ENCODE results near the gene OLR1. TPM values are rescaled to one million over a fixed set of nuclear protein-coding genes. Genes with fewer than 3 reads are reported as not detected.
A peak's percentile ranks its signal among the peaks of the same experiment; 100 is the strongest.

OLR1 gene
- total and polyA plus RNA-seq, 2 donors (not counting 1 experiment from before 2014, with no cell fraction given): not detected

- Histone ChIP-seq H3K27me3 (replicated peaks in 1 of 4; ENCODE audit: control extremely low read depth in 1 of 4, control insufficient read depth in 3 of 4, insufficient read depth in 4 of 4, low read length in 3 of 4) (peaks cover 0 to 16% (median 12%) of the 10 kb centered on the region in 4 experiments), H3K79me2 (ENCODE audit: control insufficient read depth, insufficient read depth, low read length) (no peaks in the 10 kb centered on the region), H3K27ac (ENCODE audit: low read length in 2 of 2) (no peak overlapping the region), H4K20me1 (ENCODE audit: control insufficient read depth, insufficient read depth, low read length, poor library complexity, severe bottlenecking) (no peaks in the 10 kb centered on the region), H3K9me3 (ENCODE audit: control extremely low read depth in 1 of 3, control insufficient read depth in 2 of 3, insufficient read depth in 1 of 3, low read length in 2 of 3) (peaks cover 0 to 11% (median 0%) of the 10 kb centered on the region in 3 donors), H3K4me2 (replicated peaks; ENCODE audit: low read depth, low read length, poor library complexity, severe bottlenecking) (peak overlapping the region; percentile 90), H3K4me1 (ENCODE audit: control insufficient read depth in 2 of 2, insufficient read depth in 2 of 2, low read length in 2 of 2) (peaks cover 12 to 14% of the 10 kb centered on the region in 2 donors), H3K36me3 (replicated peaks in 1 of 2; ENCODE audit: control extremely low read depth in 1 of 2, control insufficient read depth in 1 of 2, extremely low read depth in 1 of 2, insufficient read depth in 2 of 2, low read length in 1 of 2) (no peaks in the 10 kb centered on the region), H3K9ac (ENCODE audit: low read length) (peak overlapping the region; percentile 69), H2AFZ (ENCODE audit: insufficient read depth, low read depth, low read length, poor library complexity, severe bottlenecking) (peak overlapping the region; percentile 76), H3K4me3 (ENCODE audit: control extremely low read depth in 1 of 5, extremely low read depth in 1 of 5, insufficient read depth in 1 of 5, low read depth in 2 of 5, low read length in 4 of 5) (peak overlapping the region; percentile 32 to 79 (median 68))
- ChIA-PET POLR2A (no interaction called here), CTCF (interaction anchor here (0.7 to 2.7 kb wide), 25 partner anchors 11 to 1334 kb away, joined by 3 to 30 read pairs (median 4); partner anchors contain the start of genes CLEC7A and OLR1)
- no peak overlapping the region for H3K27ac Mint-ChIP-seq
- peaks cover 17% of the 10 kb centered on the region for H3K4me1 Mint-ChIP-seq
- DNase-seq: peak; percentile 77
- under 1% methylated on average over 38 of the region's 46 CpGs for WGBS (ENCODE audit: insufficient coverage)
- peak; percentile 75 for ATAC-seq (ENCODE audit: low read depth)
- no peak for TF ChIP-seq EZH2 (IDR thresholded peaks at IDR 0.05; ENCODE audit: borderline replicate concordance, insufficient read depth, low read depth, low read length, poor library complexity, severe bottlenecking)
- TF ChIP-seq CTCF (IDR thresholded peaks at IDR 0.05): peak; percentile 95
- H3K27me3 Mint-ChIP-seq: peaks cover 31% of the 10 kb centered on the region
- H3K9me3 Mint-ChIP-seq (ENCODE audit: insufficient read depth): no peaks in the 10 kb centered on the region
- peak overlapping the region; percentile 92 for H3K4me3 Mint-ChIP-seq
- intact Hi-C loops (cut with micrococcal nuclease): loop anchor here (1.0 to 2.0 kb wide), 2 partner anchors 37 to 409 kb away; no protein-coding TSS in a partner anchor
These were observed 18.4 kb downstream of the OLR1 start for GRCh38 chr12:10153271-10154144.

GRCh38 chr12:10151621-10152020 lies 20.3 kb downstream of the OLR1 start:
- peaks cover 12 to 14% of the 10 kb centered on the region in 2 donors for H3K4me1 ChIP-seq (ENCODE audit: control insufficient read depth in 2 of 2, insufficient read depth in 2 of 2, low read length in 2 of 2)
- no peak overlapping the region for H3K4me3 Mint-ChIP-seq
- DNase-seq: no peak
- H3K9me3 Mint-ChIP-seq (ENCODE audit: insufficient read depth): no peaks in the 10 kb centered on the region
- no peak overlapping the region for H3K27ac ChIP-seq (ENCODE audit: low read length in 2 of 2)
- H3K9me3 ChIP-seq (ENCODE audit: control extremely low read depth in 1 of 3, control insufficient read depth in 2 of 3, insufficient read depth in 1 of 3, low read length in 2 of 3): peaks cover 0 to 7% (median 6%) of the 10 kb centered on the region in 3 donors
- H3K27ac Mint-ChIP-seq: no peak overlapping the region
- no peak for TF ChIP-seq EZH2 (IDR thresholded peaks at IDR 0.05; ENCODE audit: borderline replicate concordance, insufficient read depth, low read depth, low read length, poor library complexity, severe bottlenecking)
- TF ChIP-seq CTCF (IDR thresholded peaks at IDR 0.05): no peak
- no peak for ATAC-seq (ENCODE audit: low read depth)
- peaks cover 0 to 16% (median 12%) of the 10 kb centered on the region in 4 experiments for H3K27me3 ChIP-seq (replicated peaks in 1 of 4; ENCODE audit: control extremely low read depth in 1 of 4, control insufficient read depth in 3 of 4, insufficient read depth in 4 of 4, low read length in 3 of 4)
- H4K20me1 ChIP-seq (ENCODE audit: control insufficient read depth, insufficient read depth, low read length, poor library complexity, severe bottlenecking): no peaks in the 10 kb centered on the region
- peaks cover 27% of the 10 kb centered on the region for H3K27me3 Mint-ChIP-seq
- peaks cover 13% of the 10 kb centered on the region for H3K4me1 Mint-ChIP-seq
- POLR2A ChIA-PET: no interaction called here
- H3K79me2 ChIP-seq (ENCODE audit: control insufficient read depth, insufficient read depth, low read length): no peaks in the 10 kb centered on the region
- H3K4me2 ChIP-seq (replicated peaks; ENCODE audit: low read depth, low read length, poor library complexity, severe bottlenecking): no peak overlapping the region
- H3K9ac ChIP-seq (ENCODE audit: low read length): no peak overlapping the region
- no peak overlapping the region for H3K4me3 ChIP-seq (ENCODE audit: control extremely low read depth in 1 of 5, extremely low read depth in 1 of 5, insufficient read depth in 1 of 5, low read depth in 2 of 5, low read length in 4 of 5)
- no peak overlapping the region for H2AFZ ChIP-seq (ENCODE audit: insufficient read depth, low read depth, low read length, poor library complexity, severe bottlenecking)
- WGBS (ENCODE audit: insufficient coverage): no CpG with 5 or more reads among the region's 2 CpGs
- CTCF ChIA-PET: interaction anchor here (0.7 to 2.7 kb wide), 9 partner anchors 8 to 410 kb away, joined by 3 to 30 read pairs (median 4); partner anchors contain the start of gene CLEC7A
- H3K36me3 ChIP-seq (replicated peaks in 1 of 2; ENCODE audit: control extremely low read depth in 1 of 2, control insufficient read depth in 1 of 2, extremely low read depth in 1 of 2, insufficient read depth in 2 of 2, low read length in 1 of 2): no peaks in the 10 kb centered on the region
- intact Hi-C loops (cut with micrococcal nuclease): loop anchor here (2.0 kb wide), 1 partner anchor 411 kb away; no protein-coding TSS in a partner anchor
